Activated B cell treated with CpG ODN at 0.5 μM for 24 hours (primary cell): ENCODE measurements around the gene RNF13. TPM values are rescaled to one million over a fixed set of nuclear protein-coding genes. Genes with fewer than 3 reads are reported as not detected.
"Not testable (repeated sequence)": the region's sequence is repeated elsewhere in the genome, so short reads cannot be mapped to it uniquely, and the experiment has no call there.

Source experiments
- ATAC-seq: fragments of 200-7000 bp; cut with Tn5 transposase; one replicate; pipeline ENCODE4 v1.10.0; 2021; ENCODE audit warnings: low read depth, mild to moderate bottlenecking, moderate library complexity
- CTCF ChIA-PET: fragments of 350-600 bp; sonication (Branson Sonifier 250); formaldehyde crosslinking; loops from one replicate; lab custom pipeline; 2021; ENCODE audit warnings: antibody characterized with exemption; lab: Charles Lee
- POLR2A ChIA-PET: fragments of 350-600 bp; sonication (Branson Sonifier 250); formaldehyde crosslinking; loops from one replicate; lab custom pipeline; 2021; ENCODE audit warnings: antibody characterized with exemption; lab: Charles Lee
- DNase-seq: peaks from one replicate; pipeline ENCODE4 v3.0.0; 2022
- H3K27ac Mint-ChIP-seq: one replicate; pipeline ENCODE4 v1.8.0; 2020; ENCODE audit warnings: mixed read lengths
- H3K27me3 Mint-ChIP-seq: one replicate; pipeline ENCODE4 v1.8.0; 2021; ENCODE audit warnings: mixed read lengths
- H3K36me3 Mint-ChIP-seq: one replicate; pipeline ENCODE4 v1.8.0; 2021; ENCODE audit warnings: low read depth, mixed read lengths
- H3K4me1 Mint-ChIP-seq: one replicate; pipeline ENCODE4 v1.8.0; 2021; ENCODE audit warnings: mixed read lengths
- H3K4me3 Mint-ChIP-seq: one replicate; pipeline ENCODE4 v1.8.0; 2020; ENCODE audit warnings: mild to moderate bottlenecking, mixed read lengths
- H3K9me3 Mint-ChIP-seq: one replicate; pipeline ENCODE4 v1.8.0; 2020; ENCODE audit warnings: mixed read lengths
- CTCF ChIP-seq: fragments of 200-600 bp; IDR thresholded peaks from one replicate; pipeline ENCODE4 v1.8.0; 2022; ENCODE audit warnings: antibody characterized with exemption, mild to moderate bottlenecking
- intact Hi-C: fragments of 100-400 bp; cut with micrococcal nuclease; formaldehyde crosslinking; loops from one replicate; pipeline ENCODE4 v1.15.1; 2024
- total RNA-seq: library from RNA; stranded (reverse); gene quantifications from 2 replicates; pipeline ENCODE4 v1.2.3, GENCODE V29; 2022

Gene RNF13
- total RNA-seq, 1 donor from 2014 or later = 57.6 TPM

- Mint-ChIP-seq H3K27ac (no peak overlapping the region), H3K27me3 (no peaks in the 10 kb centered on the region), H3K4me3 (no peak overlapping the region), H3K4me1 (peaks cover 16% of the 10 kb centered on the region), H3K9me3 (peaks cover 5% of the 10 kb centered on the region), H3K36me3 (peaks cover 67% of the 10 kb centered on the region)
- no peak for ATAC-seq
- DNase-seq = no peak
- ChIA-PET CTCF (no interaction called here), POLR2A (no interaction called here)
- intact Hi-C loops = no loop called here
- no peak for TF ChIP-seq CTCF
These were observed 128.2 kb downstream of the RNF13 start for GRCh38 chr3:149941186-149941585.

- ATAC-seq = no peak
- CTCF ChIA-PET = no interaction called here
- POLR2A ChIA-PET = no interaction called here
These were observed 128.9 kb downstream of the RNF13 start for GRCh38 chr3:149941946-149942345.

GRCh38 chr3:149942409-149942808, 129.4 kb downstream of the RNF13 start:
- Mint-ChIP-seq H3K4me1 (peaks cover 18% of the 10 kb centered on the region), H3K4me3 (no peak overlapping the region), H3K27ac (no peak overlapping the region), H3K9me3 (peaks cover 5% of the 10 kb centered on the region), H3K36me3 (peaks cover 68% of the 10 kb centered on the region), H3K27me3 (no peaks in the 10 kb centered on the region)
- no peak for TF ChIP-seq CTCF
- CTCF ChIA-PET = no interaction called here
- DNase-seq (no peak), ATAC-seq (no peak)
- intact Hi-C loops = no loop called here
- POLR2A ChIA-PET = no interaction called here

More at GRCh38 chr3:149941946-149942345, 128.9 kb downstream of the RNF13 start:
- Mint-ChIP-seq H3K27ac (no peak overlapping the region), H3K4me1 (peaks cover 18% of the 10 kb centered on the region), H3K4me3 (no peak overlapping the region), H3K9me3 (peaks cover 5% of the 10 kb centered on the region), H3K36me3 (peaks cover 68% of the 10 kb centered on the region), H3K27me3 (no peaks in the 10 kb centered on the region)
- TF ChIP-seq CTCF = no peak
- DNase-seq = no peak
- intact Hi-C loops = no loop called here

- H3K4me1 Mint-ChIP-seq = peaks cover 18% of the 10 kb centered on the region
- H3K27ac Mint-ChIP-seq, intact Hi-C loops, DNase-seq, POLR2A ChIA-PET, H3K27me3 Mint-ChIP-seq, H3K9me3 Mint-ChIP-seq, H3K4me3 Mint-ChIP-seq, CTCF ChIA-PET, ATAC-seq: not testable (repeated sequence)
- peaks cover 67% of the 10 kb centered on the region for H3K36me3 Mint-ChIP-seq
These were observed 131.0 kb downstream of the RNF13 start for GRCh38 chr3:149943966-149944365.

- peaks cover 70% of the 10 kb centered on the region for H3K36me3 Mint-ChIP-seq
- peaks cover 18% of the 10 kb centered on the region for H3K4me1 Mint-ChIP-seq
- H3K27me3 Mint-ChIP-seq = no peaks in the 10 kb centered on the region
- POLR2A ChIA-PET = no interaction called here
- ATAC-seq (no peak), DNase-seq (no peak)
- intact Hi-C loops = no loop called here
- H3K27ac Mint-ChIP-seq = no peak overlapping the region
- H3K4me3 Mint-ChIP-seq = no peak overlapping the region
- CTCF ChIA-PET = no interaction called here
- no peak for TF ChIP-seq CTCF
- H3K9me3 Mint-ChIP-seq = peaks cover 3% of the 10 kb centered on the region
These were observed 134.2 kb downstream of the RNF13 start for GRCh38 chr3:149947231-149947630.

GRCh38 chr3:149949181-149949580, 136.2 kb downstream of the RNF13 start:
- Mint-ChIP-seq H3K36me3 (peaks cover 61% of the 10 kb centered on the region), H3K27ac (no peak overlapping the region), H3K4me1 (peaks cover 19% of the 10 kb centered on the region), H3K4me3 (no peak overlapping the region), H3K9me3 (no peaks in the 10 kb centered on the region), H3K27me3 (no peaks in the 10 kb centered on the region)
- DNase-seq (no peak), ATAC-seq (no peak)
- ChIA-PET POLR2A (no interaction called here), CTCF (no interaction called here)
- intact Hi-C loops = no loop called here
- TF ChIP-seq CTCF = no peak
